SK-N-SH (cell line): Measurements from ENCODE around the gene OBP2A. TPM values are rescaled to one million over a fixed set of nuclear protein-coding genes. Genes with fewer than 3 reads are reported as not detected.
"Not testable (repeated sequence)": the region's sequence is repeated elsewhere in the genome, so short reads cannot be mapped to it uniquely, and the experiment has no call there.

ENCODE experiments used
- CTCF ChIA-PET: fragments of 300-600, 350-600 bp; formaldehyde crosslinking; extraction: SDS; loops from one replicate; lab custom pipeline; 2021; lab: Yijun Ruan, JAX
- POLR2A ChIA-PET: fragments of 350-600 bp; sonication (Branson Sonifier 250); formaldehyde crosslinking; extraction: SDS; loops from one replicate; lab custom pipeline; 2020; ENCODE audit warnings: antibody characterized with exemption, inconsistent platforms; lab: Yijun Ruan, JAX
- DNase-seq: peaks from one replicate; pipeline ENCODE4 v3.0.0; 2012
- H2AFZ ChIP-seq: fragments of 200-600 bp; sonication (generic); 2 replicates; pipeline ENCODE4 v1.8.1; 2016; ENCODE audit warnings: antibody characterized with exemption, mild to moderate bottlenecking, low read depth
- H3F3A ChIP-seq: fragments of 200-600 bp; sonication (generic); replicated peaks from 2 replicates; pipeline ENCODE3; 2016; ENCODE audit warnings: antibody characterized with exemption, mild to moderate bottlenecking; ENCODE audit not compliant: insufficient read depth
- H3K27ac ChIP-seq, 2 experiments: fragments of 200-500 bp in 1 of 2; fragments of 200-600 bp in 1 of 2; sonication (Bioruptor generic) in 1 of 2; sonication (generic), shearing (Covaris generic) in 1 of 2; 2 replicates each; pipeline versions ENCODE4 v1.5.1 to v1.6.1; 2014 to 2016; ENCODE audit warnings: low read depth in 2 of 2, inconsistent platforms in 1 of 2, low read length in 1 of 2, mild to moderate bottlenecking in 1 of 2, mixed read lengths in 1 of 2
- H3K27me3 ChIP-seq: fragments of 200-600 bp; sonication (generic), shearing (Covaris generic); 2 replicates; pipeline ENCODE4 v1.6.1; 2016; ENCODE audit warnings: mixed run types; ENCODE audit not compliant: insufficient read depth
- H3K36me3 ChIP-seq, 2 experiments: fragments of 200-500 bp in 1 of 2; fragments of 200-600 bp in 1 of 2; sonication (Bioruptor generic) in 1 of 2; sonication (generic) in 1 of 2; replicated peaks in 1 of 2; 2 replicates each; pipeline versions ENCODE3 to v1.5.1; 2014 to 2016; ENCODE audit warnings: low read length in 1 of 2, mild to moderate bottlenecking in 1 of 2; ENCODE audit not compliant: insufficient read depth in 2 of 2, control insufficient read depth in 1 of 2
- H3K4me1 ChIP-seq, 2 experiments: fragments of 200-500 bp in 1 of 2; fragments of 200-600 bp in 1 of 2; sonication (Bioruptor generic) in 1 of 2; sonication (generic), shearing (Covaris generic) in 1 of 2; 2 replicates each; pipeline versions ENCODE4 v1.5.1 to v1.6.1; 2014 to 2016; ENCODE audit warnings: low read depth in 1 of 2, low read length in 1 of 2, mixed run types in 1 of 2; ENCODE audit not compliant: insufficient read depth in 2 of 2, control insufficient read depth in 1 of 2
- H3K4me2 ChIP-seq: fragments of 200-600 bp; sonication (generic), shearing (Covaris generic); 2 replicates; pipeline ENCODE4 v1.6.1; 2017; ENCODE audit warnings: mixed run types
- H3K4me3 ChIP-seq, 2 experiments: fragments of 200-500 bp in 1 of 2; fragments of 200-600 bp in 1 of 2; sonication (Bioruptor generic) in 1 of 2; sonication (generic), shearing (Covaris generic) in 1 of 2; 2 replicates each; pipeline versions ENCODE4 v1.5.1 to v1.8.1; 2014 to 2016; ENCODE audit warnings: low read depth in 2 of 2, inconsistent platforms in 1 of 2, low read length in 1 of 2, mild to moderate bottlenecking in 1 of 2, mixed read lengths in 1 of 2, moderate library complexity in 1 of 2
- H3K79me2 ChIP-seq: fragments of 200-600 bp; sonication (generic); 2 replicates; pipeline ENCODE4 v1.8.1; 2017; ENCODE audit warnings: mild to moderate bottlenecking; ENCODE audit not compliant: insufficient read depth
- H3K9ac ChIP-seq: fragments of 200-600 bp; sonication (generic); 2 replicates; pipeline ENCODE4 v1.6.1; 2017; ENCODE audit warnings: mixed run types
- H3K9me2 ChIP-seq: fragments of 200-600 bp; sonication (generic); 2 replicates; pipeline ENCODE4 v1.6.1; 2017; ENCODE audit warnings: mixed run types
- H3K9me3 ChIP-seq: fragments of 200-600 bp; sonication (generic); 2 replicates; pipeline ENCODE4 v1.6.1; 2017; ENCODE audit warnings: mixed run types, mild to moderate bottlenecking, moderate library complexity
- H4K20me1 ChIP-seq: fragments of 200-600 bp; sonication (generic); 2 replicates; pipeline ENCODE4 v1.6.1; 2017; ENCODE audit warnings: mild to moderate bottlenecking, mixed run types; ENCODE audit not compliant: insufficient read depth
- EP300 ChIP-seq, 2 experiments: IDR thresholded peaks; 2 replicates each; pipeline versions ENCODE4 v1.4.0 to v1.6.1; 2012; ENCODE audit warnings: borderline replicate concordance in 1 of 2, low read depth in 1 of 2, low read length in 1 of 2
- FOSL2 ChIP-seq: IDR thresholded peaks from 2 replicates; pipeline ENCODE4 v1.4.0; 2012; ENCODE audit warnings: low read depth, mild to moderate bottlenecking, moderate library complexity, borderline replicate concordance
- GATA2 ChIP-seq: sonication (generic); formaldehyde crosslinking; IDR thresholded peaks from 2 replicates; pipeline ENCODE4 v1.5.0; 2020; ENCODE audit warnings: mild to moderate bottlenecking, missing genetic modification reagents
- MEF2A ChIP-seq: IDR thresholded peaks from 2 replicates; pipeline ENCODE4 v1.4.0; 2012; ENCODE audit warnings: low read depth, borderline replicate concordance
- MXI1 ChIP-seq: IDR thresholded peaks from 2 replicates; pipeline ENCODE4 v1.6.1; 2012; ENCODE audit warnings: mild to moderate bottlenecking, low read depth, low read length, improper control_type of control experiment
- NFIC ChIP-seq: IDR thresholded peaks from 2 replicates; pipeline ENCODE4 v1.4.0; 2012; ENCODE audit warnings: borderline replicate concordance
- POLR2AphosphoS5 ChIP-seq: IDR thresholded peaks from 2 replicates; pipeline ENCODE4 v1.6.1; 2012; ENCODE audit warnings: low read depth, low read length
- RXRA ChIP-seq: IDR thresholded peaks from 2 replicates; pipeline ENCODE4 v1.4.0; 2012; ENCODE audit warnings: low read depth, mild to moderate bottlenecking, borderline replicate concordance
- SIN3A ChIP-seq: IDR thresholded peaks from 2 replicates; pipeline ENCODE4 v1.6.1; 2012; ENCODE audit warnings: low read depth, mild to moderate bottlenecking, low read length, moderate library complexity, borderline replicate concordance
- SMC3 ChIP-seq: IDR thresholded peaks from 2 replicates; pipeline ENCODE4 v1.6.1; 2012; ENCODE audit warnings: low read depth, low read length, improper control_type of control experiment
- USF2 ChIP-seq: fragments of 150-350 bp; IDR thresholded peaks from 2 replicates; pipeline ENCODE4 v1.6.1; 2017; ENCODE audit warnings: antibody characterized with exemption, low read length, low read depth, borderline replicate concordance
- YY1 ChIP-seq: IDR thresholded peaks from 2 replicates; pipeline ENCODE4 v1.4.0; 2012; ENCODE audit warnings: low read depth, mild to moderate bottlenecking
- WGBS: methylation state at CpG from one replicate; pipeline ENCODE4 v1.1.6; 2017; ENCODE audit warnings: low lambda C conversion rate; 5-methylcytosine and 5-hydroxymethylcytosine counted together
- polyA plus RNA-seq, 3 experiments: library from polyadenylated mRNA; depleted of rRNA; stranded (reverse); fragments of >200 nt; gene quantifications; 2 replicates each; pipeline ENCODE4 v1.2.3, GENCODE V29; 2012
- TF ChIP-seq, protein P1 (sequence below): IDR thresholded peaks from 2 replicates; pipeline ENCODE4 v1.4.0; 2012; ENCODE audit warnings: low read depth

OBP2A gene
- polyA plus RNA-seq, 1 of the 3 experiments (the other 2 are of a cell fraction) = not detected

DNA sequence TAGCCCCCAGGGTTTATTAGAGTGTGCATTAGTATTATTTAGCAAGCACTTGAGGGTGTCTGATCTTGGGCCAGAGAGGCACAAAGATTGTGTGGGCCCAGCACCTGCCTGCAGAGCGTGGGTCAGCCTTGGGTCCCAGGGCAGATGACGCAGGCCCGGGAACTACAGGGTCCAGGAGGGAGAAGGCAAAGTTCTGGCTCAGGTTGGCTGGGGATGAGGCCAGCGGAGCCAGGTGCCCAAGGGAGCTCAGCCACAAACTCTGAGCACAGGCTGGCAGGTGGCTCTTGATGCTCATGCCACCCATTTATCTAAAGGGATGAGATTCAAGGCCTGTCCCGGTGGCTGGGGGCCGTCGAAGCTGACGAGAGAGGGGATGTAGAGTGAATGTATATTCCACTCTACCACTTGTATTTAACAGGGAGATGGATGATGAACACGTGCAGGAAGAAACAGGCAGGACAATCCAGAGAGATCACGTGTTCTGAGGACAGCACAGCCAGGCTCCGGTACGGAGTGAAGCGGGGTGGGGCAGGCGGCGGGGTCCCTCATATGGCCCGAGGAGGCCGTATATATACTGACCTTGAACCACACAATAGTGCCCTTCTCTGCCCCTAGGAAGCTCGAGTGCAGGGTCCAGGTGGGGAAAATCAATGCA, 818 bp upstream of the OBP2A start:
- H3K4me3 ChIP-seq = no peak overlapping the region
- ChIA-PET POLR2A (no interaction called here), CTCF (no interaction called here)
- no peaks in the 10 kb centered on the region for H3K9me3 ChIP-seq
- no peaks in the 10 kb centered on the region for H3F3A ChIP-seq
- H3K27me3 ChIP-seq = no peaks in the 10 kb centered on the region
- DNase-seq = no peak
- WGBS = 66% methylated on average over 13 of the region's 18 CpGs
- H3K36me3 ChIP-seq = no peaks in the 10 kb centered on the region
- no peak for TF ChIP-seq NFIC
- TF ChIP-seq SIN3A = no peak
- TF ChIP-seq, protein P1, sequence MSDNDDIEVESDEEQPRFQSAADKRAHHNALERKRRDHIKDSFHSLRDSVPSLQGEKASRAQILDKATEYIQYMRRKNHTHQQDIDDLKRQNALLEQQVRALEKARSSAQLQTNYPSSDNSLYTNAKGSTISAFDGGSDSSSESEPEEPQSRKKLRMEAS = no peak
- no peak for TF ChIP-seq SMC3
- no peak for TF ChIP-seq MEF2A
- no peak for TF ChIP-seq MXI1
- TF ChIP-seq EP300 (IDR thresholded peaks at IDR 0.05; ENCODE audit: borderline replicate concordance in 1 of 2, low read depth in 1 of 2, low read length in 1 of 2) = no peak
- no peak for TF ChIP-seq USF2
- TF ChIP-seq GATA2 = no peak
- TF ChIP-seq POLR2AphosphoS5 = no peak
- TF ChIP-seq RXRA = no peak
- TF ChIP-seq YY1 = no peak
- TF ChIP-seq FOSL2 = no peak
- no peaks in the 10 kb centered on the region for H4K20me1 ChIP-seq
- H3K9ac ChIP-seq = no peak overlapping the region
- H3K79me2 ChIP-seq = no peaks in the 10 kb centered on the region
- H3K27ac ChIP-seq = no peak overlapping the region
- no peaks in the 10 kb centered on the region for H3K4me1 ChIP-seq
- no peaks in the 10 kb centered on the region for H3K9me2 ChIP-seq
- no peak overlapping the region for H3K4me2 ChIP-seq
- H2AFZ ChIP-seq = no peak overlapping the region

GRCh38 chr9:135546792-135547617, 1.1 kb downstream of the OBP2A start:
- POLR2A ChIA-PET, H3K27me3 ChIP-seq, H3K4me3 ChIP-seq, H3K27ac ChIP-seq, H3K79me2 ChIP-seq, H3K9me2 ChIP-seq, DNase-seq, CTCF ChIA-PET, H2AFZ ChIP-seq, H3K36me3 ChIP-seq, H3K9me3 ChIP-seq, H3K4me1 ChIP-seq, H3F3A ChIP-seq, H3K9ac ChIP-seq, H3K4me2 ChIP-seq, H4K20me1 ChIP-seq: not testable (repeated sequence)
- WGBS = 55% methylated on average over 12 of the region's 21 CpGs
